Stomach (tissue), 4 donors: ENCODE measurements around the gene TBC1D8.

Source experiments
- EP300 ChIP-seq: sonication (generic); formaldehyde crosslinking; IDR thresholded peaks from one replicate; pipeline ENCODE4 v1.6.1; 2017; ENCODE audit warnings: antibody characterized with exemption
- POLR2A ChIP-seq, 4 donors: fragments of 450-650 bp; IDR thresholded peaks; one replicate each; pipeline ENCODE4 v1.6.1; 2016; ENCODE audit warnings: antibody characterized with exemption in 4 of 4, control low read depth in 2 of 4, mild to moderate bottlenecking in 1 of 4, moderate library complexity in 1 of 4

DNA sequence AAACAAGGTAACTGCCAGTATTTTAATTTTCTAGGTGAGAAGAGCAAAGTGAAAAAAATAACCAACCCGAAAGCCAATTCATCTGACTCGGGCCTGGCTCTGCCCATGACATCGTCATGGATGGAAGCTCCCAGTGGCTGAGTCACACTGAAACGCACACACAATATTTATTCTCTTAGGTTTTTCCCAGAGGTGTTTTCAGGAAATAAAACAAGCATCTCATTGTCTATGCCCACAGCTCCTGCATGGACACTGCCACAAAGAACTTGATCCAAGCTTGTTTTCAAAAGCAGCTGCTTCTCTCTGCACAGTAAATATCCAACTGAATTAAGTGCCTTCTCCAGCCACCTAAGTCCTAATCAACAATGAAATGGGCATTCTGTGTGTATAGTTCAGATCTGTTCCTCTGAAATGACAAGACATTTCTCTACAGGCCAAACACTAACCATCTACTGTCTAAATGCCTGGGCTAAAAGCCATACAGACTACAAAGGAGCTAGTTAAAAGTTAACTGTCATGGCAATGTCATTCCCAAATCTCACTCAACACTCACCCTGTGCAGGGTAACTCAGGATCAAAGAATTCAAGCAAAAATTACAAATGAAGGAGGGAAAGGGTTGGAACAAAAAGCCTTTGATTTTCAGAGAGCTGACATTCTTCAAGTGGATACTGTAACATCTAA, 86.2 kb downstream of the TBC1D8 start:
- TF ChIP-seq POLR2A (IDR thresholded peaks at IDR 0.05) (no peak), EP300 (no peak)
